ENCODE data around the gene CYP46A1.
"Not testable (repeated sequence)": the region's sequence is repeated elsewhere in the genome, so short reads cannot be mapped to it uniquely, and the experiment has no call there.

Gene CYP46A1

DNA sequence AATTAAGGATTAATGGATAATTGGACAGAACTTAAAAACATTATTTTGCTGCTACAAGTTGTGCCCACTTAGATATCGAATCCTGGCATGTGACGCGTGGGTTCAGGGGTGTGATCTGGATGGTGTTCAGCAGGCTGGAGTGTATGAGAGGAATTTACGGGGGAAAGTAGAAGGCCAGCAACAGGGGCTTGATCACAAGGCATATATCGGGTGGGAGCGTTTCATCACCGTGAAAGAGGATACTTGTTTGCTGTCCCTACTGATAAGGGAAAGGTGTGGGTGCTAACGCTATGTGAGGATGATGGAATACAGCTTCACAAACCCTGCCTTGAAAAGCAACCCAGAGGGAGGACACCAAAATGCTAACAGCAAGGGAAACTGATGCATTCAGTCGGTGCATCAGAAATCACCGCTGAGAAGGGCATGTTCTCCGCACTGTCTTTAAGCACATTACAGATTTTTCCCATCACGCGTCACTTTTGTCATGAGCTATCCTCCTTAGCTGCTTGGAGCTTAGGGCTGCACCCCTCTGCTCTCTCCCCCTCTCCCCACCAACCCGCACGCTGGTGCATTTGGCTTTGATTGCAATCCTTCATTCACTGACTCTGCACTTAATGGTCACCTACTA lies 25.8 kb upstream of the CYP46A1 start:
- DNase-seq, result no peak

DNA sequence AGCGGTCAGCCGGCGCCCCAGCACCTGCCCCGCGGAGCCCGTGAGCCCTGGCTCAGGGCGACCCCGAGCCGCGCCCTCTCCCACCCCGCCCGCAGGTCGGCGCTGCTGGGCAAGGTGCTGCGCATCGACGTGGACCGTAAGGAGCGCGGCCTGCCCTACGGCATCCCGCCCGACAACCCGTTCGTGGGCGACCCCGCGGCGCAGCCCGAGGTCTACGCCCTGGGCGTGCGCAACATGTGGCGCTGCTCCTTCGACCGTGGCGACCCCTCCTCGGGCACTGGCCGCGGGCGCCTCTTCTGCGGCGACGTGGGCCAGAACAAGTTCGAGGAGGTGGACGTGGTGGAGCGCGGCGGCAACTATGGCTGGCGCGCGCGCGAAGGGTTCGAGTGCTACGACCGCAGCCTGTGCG lies 24.8 kb upstream of the CYP46A1 start:
- DNase-seq, result no peak

DNA sequence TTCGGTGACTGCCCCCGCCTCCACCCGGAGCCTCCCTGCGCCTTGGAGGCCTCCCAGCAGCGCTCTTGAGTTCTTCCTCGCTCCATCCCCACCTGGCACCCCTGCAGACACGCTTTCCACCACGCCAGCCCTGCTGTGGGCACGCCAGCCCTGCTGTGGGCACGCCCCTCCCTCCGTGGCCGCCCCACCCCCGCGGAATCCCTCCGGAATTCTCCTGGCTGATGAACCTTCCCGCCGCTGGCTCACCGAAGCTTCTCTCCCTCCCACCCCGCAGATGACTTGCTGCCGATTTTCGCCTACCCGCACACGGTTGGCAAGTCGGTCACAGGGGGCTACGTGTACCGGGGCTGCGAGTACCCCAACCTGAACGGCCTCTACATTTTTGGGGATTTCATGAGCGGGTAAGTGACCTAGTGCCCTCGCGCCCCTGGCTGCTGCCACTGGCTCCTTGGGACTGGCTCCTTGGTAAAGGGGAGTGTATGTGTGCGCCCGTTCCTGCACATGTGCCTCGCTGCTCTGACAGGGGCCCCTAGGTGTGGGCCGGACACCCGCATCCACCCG lies 24.0 kb upstream of the CYP46A1 start:
- DNase-seq, result no peak

DNA sequence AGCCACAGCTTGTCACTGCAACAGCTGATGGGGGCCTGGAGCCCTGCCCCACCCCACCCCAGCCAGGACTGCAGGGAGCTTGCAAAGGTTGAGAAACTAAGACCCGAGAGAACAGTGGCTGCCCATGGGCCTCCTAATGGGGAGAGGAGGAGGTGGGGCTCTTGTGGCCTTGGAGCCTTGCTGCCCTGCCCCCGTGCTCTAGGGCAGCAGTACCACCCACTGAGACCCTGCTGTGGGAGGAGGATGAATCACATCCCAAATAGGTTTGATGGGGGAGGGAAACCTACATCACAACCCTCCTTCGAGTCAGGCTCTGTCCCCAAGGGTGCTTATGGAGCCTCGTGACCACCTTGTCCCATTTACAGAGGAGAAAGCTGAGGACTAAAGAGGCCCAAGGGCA lies 23.3 kb upstream of the CYP46A1 start:
- DNase-seq, result no peak

DNA sequence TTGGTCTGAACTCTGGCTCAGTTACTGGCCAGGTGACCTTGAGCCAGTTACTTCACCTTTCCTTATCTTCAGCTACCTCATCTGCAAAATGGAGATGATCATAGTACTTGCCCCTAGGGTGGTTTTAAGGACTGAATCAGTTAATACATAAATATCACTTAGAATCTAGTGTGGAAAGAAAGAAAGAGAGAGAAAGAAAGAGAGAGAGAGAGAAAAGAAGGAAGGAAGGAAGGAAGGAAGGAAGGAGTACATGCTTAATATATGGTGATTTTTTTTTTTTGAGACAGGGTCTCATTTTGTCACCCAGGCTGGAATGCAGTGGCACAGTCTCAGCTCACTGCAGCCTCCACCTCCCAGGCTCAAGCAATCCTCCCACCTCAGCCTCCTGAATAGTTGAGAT lies 22.9 kb upstream of the CYP46A1 start:
- not testable (repeated sequence) for DNase-seq

DNA sequence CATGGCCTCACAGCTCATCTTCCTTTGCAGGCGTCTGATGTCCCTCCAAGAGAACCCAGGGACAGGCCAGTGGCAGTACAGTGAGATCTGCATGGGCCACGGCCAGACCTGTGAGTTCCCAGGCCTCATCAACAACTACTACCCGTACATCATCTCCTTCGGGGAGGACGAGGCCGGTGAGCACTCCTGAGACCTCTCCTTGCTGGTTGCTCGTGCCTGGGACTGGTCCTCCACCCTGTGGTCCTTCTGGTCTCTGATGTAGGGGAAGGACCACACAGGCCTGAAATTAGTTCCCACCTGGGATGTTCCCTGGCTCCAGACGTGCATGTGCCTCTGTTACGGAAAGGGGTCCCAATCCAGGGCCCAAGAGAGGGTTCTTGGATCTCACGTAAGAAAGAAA lies 21.3 kb upstream of the CYP46A1 start:
- DNase-seq, result no peak

DNA sequence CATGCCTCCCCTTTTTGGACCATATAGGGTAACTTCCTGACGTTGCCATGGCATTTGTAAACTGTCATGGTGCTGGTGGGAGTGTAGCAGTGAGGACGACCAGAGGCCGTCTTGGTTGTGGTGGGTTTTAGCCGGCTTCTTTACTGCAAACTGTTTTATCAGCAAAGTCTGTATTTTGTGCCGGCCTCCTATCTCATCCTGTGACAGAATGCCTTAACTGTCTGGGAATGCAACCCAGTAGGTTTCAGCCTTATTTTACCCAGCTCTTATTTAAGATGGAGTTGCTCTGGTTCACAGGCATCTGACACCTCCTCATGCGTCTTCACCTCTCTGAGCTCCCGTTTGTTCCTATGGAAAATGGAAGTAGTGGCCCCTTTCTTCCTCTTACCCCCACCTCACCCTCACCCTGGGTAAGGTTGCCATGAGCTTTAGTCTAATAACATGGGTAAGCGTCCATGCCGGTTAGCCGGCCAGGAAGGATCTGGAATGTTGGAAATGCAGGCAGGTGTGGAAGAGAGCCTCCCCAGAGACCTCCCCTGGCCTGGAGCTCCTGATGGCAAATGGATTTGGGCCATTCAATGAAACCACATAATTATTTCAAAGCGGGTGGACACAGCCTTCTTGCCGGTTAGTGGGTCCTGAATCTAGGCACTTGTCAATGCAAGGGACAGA lies 20.6 kb upstream of the CYP46A1 start:
- no peak for DNase-seq

DNA sequence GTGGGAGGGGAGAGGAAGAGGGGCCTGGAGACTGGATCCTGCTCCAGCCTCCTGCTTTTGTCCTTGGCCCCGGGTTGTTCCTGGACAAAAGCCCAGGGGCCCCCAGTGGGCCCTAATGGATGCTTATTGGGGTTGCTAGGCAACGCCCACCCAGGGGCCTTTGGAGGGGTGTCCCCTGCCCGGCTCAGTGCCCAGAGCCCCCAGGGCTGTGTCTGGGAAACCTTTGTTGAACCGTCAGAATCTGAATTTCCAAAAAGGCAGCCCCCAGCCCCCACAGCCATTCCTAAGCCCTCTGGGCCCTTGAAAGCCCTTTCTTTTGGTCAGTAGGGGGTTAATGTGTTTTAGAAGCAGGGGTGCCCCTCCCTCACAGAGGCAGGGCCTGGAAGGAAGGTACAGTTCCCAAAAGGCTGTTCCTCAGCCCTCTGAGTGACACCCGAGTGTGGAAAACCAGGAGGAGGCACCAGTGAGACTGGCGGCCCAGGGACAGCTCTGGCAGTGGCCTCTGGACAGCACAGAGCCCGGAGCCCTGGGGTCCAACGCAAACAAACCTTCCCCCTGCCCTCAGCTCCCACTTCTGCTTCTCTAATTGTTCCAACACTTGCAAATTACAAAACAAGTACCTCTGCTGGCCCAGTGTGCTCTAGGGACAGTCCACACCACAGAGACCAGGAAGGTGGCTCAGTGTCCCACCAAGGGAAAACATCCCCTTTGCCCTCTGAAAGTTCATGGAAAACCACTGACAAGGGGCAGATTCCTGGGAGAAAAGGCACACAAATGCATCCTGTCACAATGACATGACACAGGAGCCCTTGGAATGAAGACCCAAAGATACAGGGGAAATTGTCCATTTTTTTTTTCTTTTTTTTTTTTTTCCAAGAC lies 19.8 kb upstream of the CYP46A1 start:
- DNase-seq, result no peak

DNA sequence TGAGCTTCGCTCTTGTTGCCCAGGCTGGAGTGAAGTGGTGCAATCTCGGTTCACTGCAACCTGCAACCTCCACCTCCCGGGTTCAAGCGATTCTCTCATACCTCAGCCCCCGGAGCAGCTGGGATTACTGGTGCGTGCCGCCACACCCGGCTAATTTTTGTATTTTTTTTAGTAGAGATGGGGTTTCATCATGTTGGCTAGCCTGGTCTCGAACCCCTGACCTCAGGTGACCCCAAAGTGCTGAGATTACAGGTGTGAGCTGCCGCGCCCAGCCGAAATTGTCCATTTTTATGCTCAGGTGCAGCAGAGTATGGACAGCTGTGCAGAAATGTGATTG lies 19.2 kb upstream of the CYP46A1 start:
- no peak for DNase-seq

DNA sequence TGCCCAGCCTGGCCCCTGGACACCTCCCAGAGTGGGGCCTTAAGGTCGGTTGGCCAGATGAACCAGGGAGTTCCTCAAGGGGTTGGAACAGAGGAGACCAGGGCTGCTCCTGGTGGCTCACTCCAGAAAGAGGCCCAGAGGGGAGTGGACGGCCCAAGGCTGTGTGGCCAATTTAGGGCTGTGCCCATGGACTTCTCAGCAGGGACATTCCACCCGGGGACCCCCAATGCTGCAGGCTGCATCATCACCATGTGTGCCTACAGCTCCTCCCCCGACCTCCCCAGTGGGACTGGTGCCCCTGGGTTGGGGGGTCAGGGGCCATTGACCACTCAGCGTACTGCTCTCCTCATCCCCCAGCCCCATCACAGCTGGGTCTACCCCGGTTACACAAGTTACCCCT lies 17.6 kb upstream of the CYP46A1 start:
- no peak for DNase-seq

DNA sequence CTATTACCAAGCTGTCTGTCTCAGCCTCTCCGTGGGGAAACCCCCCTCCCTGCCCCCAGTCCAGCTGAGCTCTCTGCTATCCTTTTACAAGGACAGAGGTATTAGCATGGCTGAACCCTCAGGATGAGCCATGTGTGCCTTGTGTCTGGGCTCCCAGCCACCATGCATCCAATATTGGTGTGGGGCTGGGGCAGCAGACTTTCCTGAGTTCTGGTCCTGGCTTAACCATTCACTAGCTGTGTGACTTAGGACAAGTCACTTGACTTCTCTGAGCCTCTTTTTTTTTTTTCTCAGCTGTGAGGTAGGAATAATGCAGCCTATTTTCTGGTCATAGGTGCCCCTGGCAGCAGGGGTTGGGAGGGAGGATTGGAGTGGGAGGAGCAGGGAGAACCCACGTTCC lies 17.1 kb upstream of the CYP46A1 start:
- no peak for DNase-seq

DNA sequence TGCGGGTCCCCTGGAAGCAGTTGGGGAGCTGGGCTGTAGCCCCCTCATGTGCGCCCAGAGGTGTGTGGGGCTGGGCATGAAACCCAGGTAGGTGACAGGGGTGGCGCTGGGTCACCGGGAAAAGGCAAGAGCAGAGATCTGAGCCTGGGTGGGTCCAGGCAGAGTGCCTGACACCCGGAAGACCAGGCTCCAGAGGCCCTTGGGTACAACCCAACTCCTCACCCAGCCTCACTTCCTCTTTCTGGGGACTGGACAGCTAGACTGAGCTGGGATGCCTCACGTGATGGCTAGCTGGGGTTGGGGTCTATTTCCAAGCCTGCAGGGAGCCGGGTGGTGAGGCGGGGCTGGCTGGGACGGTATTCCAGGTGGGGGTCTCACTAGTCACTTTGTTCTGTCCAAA lies 16.3 kb upstream of the CYP46A1 start:
- DNase-seq, result no peak

DNA sequence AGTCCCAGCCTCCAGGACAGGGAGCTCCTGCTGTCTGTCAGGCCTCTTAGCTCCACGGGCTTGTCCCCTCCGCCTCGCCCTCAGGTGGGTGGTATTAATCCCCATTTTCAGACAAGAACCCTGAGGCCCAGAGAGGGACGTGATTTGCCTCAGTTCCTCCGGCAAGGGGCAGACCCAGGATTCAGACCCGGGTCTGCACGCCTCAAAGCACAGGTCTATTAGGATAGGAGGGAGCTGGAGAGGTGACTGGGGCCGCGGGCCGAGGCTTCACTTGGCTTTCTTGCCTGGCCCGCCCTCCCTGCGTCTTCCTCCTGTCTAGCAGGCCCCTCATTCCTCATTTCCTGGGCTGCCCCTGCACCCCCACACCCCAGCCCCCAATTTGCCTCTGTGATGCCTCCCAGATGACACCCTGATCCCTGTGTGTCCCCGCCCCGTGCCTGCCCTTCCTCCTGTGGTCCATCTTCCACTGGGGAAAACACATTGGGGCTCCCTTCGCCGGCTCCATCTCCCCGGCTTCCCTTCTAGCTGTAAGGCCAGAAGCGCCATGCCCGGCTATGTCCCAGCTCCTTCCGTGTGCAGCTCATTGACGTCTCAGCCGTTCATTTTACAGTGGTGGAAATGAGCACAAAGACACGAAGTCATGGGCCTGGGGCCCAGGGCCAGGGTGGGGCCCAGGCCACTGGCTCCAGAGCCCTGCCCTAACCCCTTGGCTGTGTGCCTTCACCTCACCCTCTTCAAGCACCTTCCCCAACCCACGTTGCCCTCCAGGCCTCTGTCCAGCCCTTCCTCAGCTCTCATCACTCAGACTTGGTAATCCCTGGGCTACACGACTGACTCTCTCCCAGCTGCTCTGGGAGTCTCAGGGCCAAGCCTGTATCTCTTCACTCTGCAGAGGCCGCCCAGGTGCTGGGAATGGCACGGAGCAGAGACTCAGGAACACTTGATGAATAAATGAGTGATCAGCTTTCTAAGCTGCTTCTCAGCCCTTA lies 15.5 kb upstream of the CYP46A1 start:
- no peak for DNase-seq

DNA sequence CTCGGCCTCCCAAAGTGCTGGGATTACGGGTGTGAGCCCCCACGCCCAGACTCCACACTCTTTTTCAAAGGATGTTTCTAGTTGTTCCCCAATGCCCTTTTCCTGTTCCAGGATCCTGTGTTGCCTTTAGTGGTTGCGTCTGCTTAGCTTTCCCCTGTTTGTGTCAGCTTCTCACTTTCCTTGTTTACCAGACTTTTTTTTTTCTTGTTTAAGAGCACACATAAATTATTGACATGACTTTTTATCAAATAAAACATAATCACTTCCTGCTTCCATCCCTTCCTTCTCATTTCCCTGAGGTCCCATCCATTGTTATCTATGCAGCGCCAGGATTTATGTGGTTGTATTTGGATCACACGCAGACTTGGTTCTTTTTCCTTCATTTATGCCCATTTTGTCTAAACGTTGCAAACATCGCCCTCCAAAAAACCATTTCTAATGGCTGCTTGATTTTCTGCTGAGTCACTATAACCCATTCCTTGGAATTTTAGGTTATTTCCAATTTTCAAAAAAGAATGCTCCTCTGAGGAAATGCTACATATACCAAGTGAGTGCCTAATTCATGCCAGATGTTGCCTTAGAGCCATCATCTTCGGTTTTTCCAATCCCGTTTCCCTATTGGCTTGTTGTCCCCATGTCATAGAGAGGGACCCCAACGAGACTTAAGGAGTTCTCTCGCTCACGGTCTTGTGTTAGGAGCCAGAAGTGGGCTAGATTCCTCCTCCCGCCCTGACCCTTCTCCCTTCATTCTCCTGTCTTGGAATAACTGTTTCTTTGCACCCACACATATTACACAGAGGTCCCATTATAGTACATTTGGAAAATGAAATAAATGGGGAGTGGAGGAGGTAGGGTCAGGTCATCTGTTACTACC lies 13.5 kb upstream of the CYP46A1 start:
- no peak for DNase-seq

DNA sequence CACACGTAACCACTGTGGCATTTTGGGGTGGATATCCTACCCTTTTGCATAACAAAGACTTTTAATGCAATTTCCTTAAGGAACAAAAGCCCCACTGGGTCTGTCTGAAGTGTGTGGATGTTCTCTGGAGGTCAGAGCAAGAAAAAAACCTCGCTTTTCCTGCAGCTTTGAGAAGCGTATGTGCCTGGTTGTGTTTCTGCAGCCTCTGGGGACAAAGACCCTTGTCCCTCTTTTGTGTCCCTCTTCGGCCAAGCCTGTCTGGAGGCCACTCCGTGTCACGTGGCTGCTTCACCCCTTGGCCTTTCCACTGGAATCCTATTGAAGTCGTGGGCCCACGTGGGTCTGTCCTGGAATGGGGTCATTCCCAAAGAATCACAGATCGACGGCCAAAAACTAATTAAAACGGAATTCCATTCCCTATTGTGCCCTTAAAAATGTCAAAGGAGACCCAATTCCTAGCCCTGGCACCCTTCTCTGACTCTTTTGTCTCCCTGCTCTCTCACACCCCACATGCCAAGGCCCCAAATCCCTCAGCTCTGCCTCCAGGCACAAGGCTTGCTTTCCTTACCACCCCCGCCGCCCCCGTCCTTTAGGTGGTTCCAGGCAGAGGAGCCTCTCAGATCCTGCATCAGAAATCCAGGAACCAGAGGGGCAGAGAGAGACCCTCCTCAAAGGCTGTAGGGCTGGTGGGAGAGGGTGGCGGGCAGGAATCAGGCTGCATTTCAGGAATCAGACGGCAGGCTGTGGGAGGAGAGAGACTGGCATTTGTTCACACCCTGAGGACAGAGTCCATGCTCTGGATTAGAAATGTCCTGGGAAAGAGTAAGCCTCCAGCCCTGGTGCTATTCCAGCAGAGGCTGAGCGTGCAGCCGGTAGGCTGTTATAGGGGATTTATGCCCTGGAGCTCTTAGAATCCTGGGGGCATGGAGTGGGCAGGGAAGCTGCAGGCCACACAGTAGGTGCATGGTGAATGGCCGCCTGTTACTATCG lies 12.6 kb upstream of the CYP46A1 start:
- DNase-seq, result no peak

DNA sequence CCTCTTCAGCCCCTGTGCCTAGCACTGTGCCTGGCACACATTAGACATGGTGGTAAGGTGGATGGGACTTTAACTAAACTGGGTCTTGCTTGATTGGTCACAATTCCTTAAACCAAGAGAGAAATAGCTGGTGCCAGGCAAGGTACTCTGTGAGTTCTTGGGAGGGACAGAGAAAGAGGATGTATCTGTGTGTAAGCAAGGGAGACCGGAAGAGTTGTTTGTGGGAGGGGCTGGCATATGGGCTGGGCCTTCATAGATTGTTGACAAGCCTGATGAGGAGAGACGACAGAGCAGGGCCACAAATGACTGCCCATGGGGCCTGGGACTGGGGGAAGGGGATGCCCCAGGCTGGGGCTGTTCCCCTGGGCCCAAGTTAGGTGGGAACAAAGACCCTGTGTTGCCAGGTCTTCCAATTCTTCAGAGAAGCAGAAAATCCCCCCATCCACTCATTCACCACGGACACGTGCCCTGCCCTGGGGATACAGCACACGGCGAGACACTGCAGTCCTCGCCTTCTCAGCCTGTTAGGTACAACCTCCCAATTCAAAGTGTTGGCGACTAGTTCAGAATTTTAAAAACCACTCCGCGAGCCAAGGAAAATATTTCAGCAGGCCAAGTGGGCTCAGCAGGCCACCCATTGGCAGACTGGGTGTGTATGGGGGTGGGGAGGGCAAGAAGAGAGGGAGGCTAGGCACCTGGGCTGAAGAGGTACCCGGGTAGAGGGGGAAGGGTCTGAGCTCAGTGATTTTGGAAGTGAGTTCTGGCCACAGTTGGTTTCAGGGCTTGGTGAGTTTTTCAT lies 11.4 kb upstream of the CYP46A1 start:
- no peak for DNase-seq

DNA sequence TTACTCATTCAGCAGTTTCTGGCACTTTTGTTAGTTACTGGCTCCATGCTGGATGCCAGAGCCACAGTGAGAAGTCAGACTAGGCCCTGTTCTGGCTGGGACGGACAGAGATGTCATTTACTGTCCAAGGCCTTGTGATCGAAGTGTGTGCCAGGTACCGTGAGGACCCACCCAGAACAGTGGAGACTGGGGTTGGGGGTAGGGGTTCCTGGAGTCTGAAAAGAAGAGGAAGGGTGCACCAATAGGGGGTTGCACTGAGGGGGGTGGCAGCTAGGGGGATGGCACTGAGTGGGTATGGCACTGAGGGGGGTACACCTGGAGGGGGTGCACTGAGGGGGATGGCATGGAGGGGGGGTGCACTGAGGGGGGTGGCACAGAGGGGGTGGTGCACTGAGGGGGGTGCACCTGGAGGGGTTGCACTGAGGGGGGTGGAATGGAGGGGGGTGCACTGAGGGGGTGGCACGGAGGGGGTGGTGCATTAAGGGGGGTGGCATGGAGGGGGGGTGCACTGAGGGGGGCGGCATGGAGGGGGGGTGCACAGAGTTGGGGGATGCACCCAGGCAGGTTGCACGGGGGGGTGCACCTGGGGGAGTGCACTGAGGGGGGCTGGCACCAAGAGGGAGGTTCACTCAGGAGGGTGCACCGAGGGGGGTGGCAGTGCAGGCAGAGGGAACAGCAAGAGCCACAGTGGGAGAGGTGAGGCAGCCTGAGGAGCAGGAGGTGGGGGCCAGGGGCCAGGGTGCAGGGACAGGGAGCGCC lies 10.6 kb upstream of the CYP46A1 start:
- DNase-seq, result no peak

DNA sequence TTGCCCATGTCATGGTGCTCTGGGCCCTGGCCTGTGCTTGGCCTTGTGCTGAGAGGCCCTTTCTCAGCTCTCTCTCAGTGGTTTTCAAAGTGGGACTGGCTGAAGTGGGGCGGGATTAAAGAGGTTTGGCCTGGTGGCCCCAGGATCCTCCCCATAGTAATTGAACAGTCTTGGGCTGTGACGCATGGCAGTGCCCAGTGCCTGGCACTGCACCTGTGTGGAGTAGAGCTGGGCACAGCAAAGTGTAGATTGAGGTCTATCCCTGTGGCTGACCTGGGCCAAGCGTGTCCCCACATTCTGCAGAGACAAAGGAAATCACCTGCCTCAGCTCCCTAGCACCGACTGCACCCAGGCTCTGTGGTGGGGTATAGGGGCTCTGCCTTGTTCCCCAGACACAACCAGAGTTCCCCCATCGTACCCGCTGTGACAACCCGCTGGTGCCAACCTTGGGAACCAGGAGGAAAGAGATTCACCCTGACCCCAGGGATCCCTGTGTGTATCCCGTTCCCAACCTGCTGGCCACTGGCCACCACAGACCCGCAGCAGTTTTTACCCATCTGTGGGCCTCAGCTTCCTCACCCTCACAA lies 9.9 kb upstream of the CYP46A1 start:
- no peak for DNase-seq
